Measurements from ENCODE around the gene GFER. TPM values are rescaled to one million over a fixed set of nuclear protein-coding genes. Genes with fewer than 3 reads are reported as not detected.

Gene GFER
- total and polyA plus RNA-seq, 7 experiments from 2014 or later, result 14.0 to 30.8 (median 19.6) TPM

DNA sequence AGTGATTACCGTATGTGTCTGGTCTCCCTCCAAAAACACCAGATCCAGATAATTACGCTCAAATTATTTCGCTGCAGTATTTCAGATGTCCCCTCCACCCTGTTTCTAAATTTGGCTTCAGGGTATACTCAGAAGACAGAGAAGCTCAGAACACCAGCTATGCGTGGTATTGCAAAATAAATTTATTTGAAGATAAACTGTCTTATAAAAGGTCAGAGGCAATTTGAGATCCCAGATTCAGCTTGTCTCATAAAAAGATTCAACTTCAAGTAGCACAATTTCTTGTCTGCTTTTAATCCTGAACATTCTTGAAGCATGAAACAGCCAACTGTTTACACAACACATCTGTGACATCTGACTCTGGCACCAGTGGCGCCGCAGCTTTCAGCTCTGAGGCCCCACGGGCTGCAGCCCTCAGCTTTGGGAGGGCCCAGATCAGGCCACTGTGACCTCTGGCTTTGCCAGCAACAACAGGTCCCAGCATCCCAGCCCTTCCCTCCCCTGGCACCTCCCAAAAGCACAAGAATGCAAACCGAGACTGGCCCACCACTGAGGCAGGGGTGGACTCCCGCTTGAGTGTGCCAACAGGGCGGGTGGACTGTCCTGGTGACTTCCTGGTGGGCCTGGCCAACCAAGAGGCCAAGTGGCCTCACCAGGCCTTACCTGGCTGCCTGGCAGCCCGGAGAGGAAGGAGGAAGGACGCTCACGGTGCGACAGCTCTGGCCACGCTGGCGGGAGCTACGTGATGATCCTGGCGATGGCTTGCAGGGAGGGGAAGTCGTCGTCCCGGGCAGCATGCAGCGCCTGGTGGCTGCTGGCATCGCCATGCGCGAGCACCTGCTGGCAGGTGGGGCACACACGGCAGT lies 13.7 kb downstream of the GFER start:
- H3K27ac ChIP-seq (ENCODE audit: low read depth, low read length), result no peak overlapping the region
- ChIA-PET POLR2A (interaction anchor here (1.0 kb wide), 1 partner anchor 33 kb away, joined by 3 read pairs; the partner anchor contains the start of gene RPS2), CTCF (interaction anchor here (0.6 kb wide), 1 partner anchor 9 kb away, joined by 3 read pairs; no protein-coding TSS in a partner anchor)
- DNase-seq (no peak), ATAC-seq (no peak)
- no peaks in the 10 kb centered on the region for H3K9me3 Mint-ChIP-seq
- H3K27me3 ChIP-seq (ENCODE audit: control insufficient read depth in 2 of 2, insufficient read depth in 2 of 2, low read length in 2 of 2), result no peaks in the 10 kb centered on the region
- H3K27ac Mint-ChIP-seq, result peak overlapping the region in 1 of 9 donors; percentile 14
- intact Hi-C loops (cut with micrococcal nuclease), result loop anchor here in 1 of 2 donors (10.0 kb wide), 1 partner anchor 227 kb away; the partner anchor contains the start of gene E4F1
- H3K4me1 Mint-ChIP-seq, result peaks cover 0 to 9% (median 5%) of the 10 kb centered on the region in 7 donors
- H3K4me3 Mint-ChIP-seq, result no peak overlapping the region
- H3K36me3 ChIP-seq (ENCODE audit: control insufficient read depth in 2 of 3, insufficient read depth in 3 of 3, low read length in 3 of 3), result peaks cover 0 to 60% (median 5%) of the 10 kb centered on the region in 3 experiments
- no peaks in the 10 kb centered on the region for H3K9me3 ChIP-seq (ENCODE audit: control insufficient read depth in 2 of 3, low read length in 3 of 3)
- H3K4me1 ChIP-seq (ENCODE audit: control insufficient read depth in 2 of 2, insufficient read depth in 2 of 2, low read length in 2 of 2), result no peaks in the 10 kb centered on the region
- peaks cover 0 to 10% (median 7%) of the 10 kb centered on the region in 5 donors for H3K36me3 Mint-ChIP-seq
- no peak overlapping the region for H3K4me3 ChIP-seq (ENCODE audit: low read length)
- H3K27me3 Mint-ChIP-seq, result no peaks in the 10 kb centered on the region

- no peak overlapping the region for H3K4me3 ChIP-seq (ENCODE audit: low read length)
- intact Hi-C loops (cut with micrococcal nuclease), result loop anchor here in 1 of 2 donors (10.0 kb wide), 1 partner anchor 226 kb away; the partner anchor contains the start of gene E4F1
- CTCF ChIA-PET, result interaction anchor here (0.6 kb wide), 1 partner anchor 10 kb away, joined by 3 read pairs; no protein-coding TSS in a partner anchor
Observed at GRCh38 chr16:1998360-1998835, 14.4 kb downstream of the GFER start.

GRCh38 chr16:1998852-1999801 lies 15.1 kb downstream of the GFER start:
- CTCF ChIA-PET, result no interaction called here
- DNase-seq (peak in 1 of 9 donors; percentile 5), ATAC-seq (no peak)
- Histone ChIP-seq H3K9me3 (ENCODE audit: control insufficient read depth in 2 of 3, low read length in 3 of 3) (no peaks in the 10 kb centered on the region), H3K27ac (ENCODE audit: low read depth, low read length) (no peak overlapping the region), H3K4me1 (ENCODE audit: control insufficient read depth in 2 of 2, insufficient read depth in 2 of 2, low read length in 2 of 2) (peaks cover 3 to 5% of the 10 kb centered on the region in 2 donors), H3K27me3 (ENCODE audit: control insufficient read depth in 2 of 2, insufficient read depth in 2 of 2, low read length in 2 of 2) (no peaks in the 10 kb centered on the region), H3K36me3 (ENCODE audit: control insufficient read depth in 2 of 3, insufficient read depth in 3 of 3, low read length in 3 of 3) (peaks cover 0 to 69% (median 5%) of the 10 kb centered on the region in 3 experiments), H3K4me3 (ENCODE audit: low read length) (no peak overlapping the region)
- Mint-ChIP-seq H3K9me3 (no peaks in the 10 kb centered on the region), H3K27me3 (no peaks in the 10 kb centered on the region), H3K4me1 (peaks cover 0 to 7% (median 0%) of the 10 kb centered on the region in 7 donors), H3K27ac (no peak overlapping the region), H3K4me3 (no peak overlapping the region), H3K36me3 (peaks cover 0 to 10% (median 7%) of the 10 kb centered on the region in 5 donors)
- intact Hi-C loops (cut with micrococcal nuclease), result loop anchor here in 1 of 2 donors (10.0 kb wide), 1 partner anchor 226 kb away; the partner anchor contains the start of gene E4F1
- POLR2A ChIA-PET, result interaction anchor here (1.0 to 1.1 kb wide), 3 partner anchors 34 to 156 kb away, joined by 3 to 5 read pairs (median 3); partner anchors contain the start of genes MSRB1, RPS2 and TRAF7

More at GRCh38 chr16:1998360-1998835, 14.4 kb downstream of the GFER start:
- no peak for DNase-seq
- Mint-ChIP-seq H3K27me3 (no peaks in the 10 kb centered on the region), H3K4me1 (peaks cover 0 to 7% (median 4%) of the 10 kb centered on the region in 7 donors), H3K27ac (peak overlapping the region in 1 of 9 donors; percentile 38), H3K4me3 (no peak overlapping the region), H3K9me3 (no peaks in the 10 kb centered on the region), H3K36me3 (peaks cover 0 to 10% (median 7%) of the 10 kb centered on the region in 5 donors)
- Histone ChIP-seq H3K9me3 (ENCODE audit: control insufficient read depth in 2 of 3, low read length in 3 of 3) (no peaks in the 10 kb centered on the region), H3K27me3 (ENCODE audit: control insufficient read depth in 2 of 2, insufficient read depth in 2 of 2, low read length in 2 of 2) (no peaks in the 10 kb centered on the region), H3K4me1 (ENCODE audit: control insufficient read depth in 2 of 2, insufficient read depth in 2 of 2, low read length in 2 of 2) (no peaks in the 10 kb centered on the region), H3K36me3 (ENCODE audit: control insufficient read depth in 2 of 3, insufficient read depth in 3 of 3, low read length in 3 of 3) (peaks cover 0 to 67% (median 5%) of the 10 kb centered on the region in 3 experiments), H3K27ac (ENCODE audit: low read depth, low read length) (no peak overlapping the region)
- ATAC-seq, result no peak
- POLR2A ChIA-PET, result interaction anchor here (1.0 kb wide), 2 partner anchors 34 to 157 kb away, joined by 3 to 5 read pairs; partner anchors contain the start of genes RPS2 and TRAF7

GRCh38 chr16:1999866-2000514 lies 16.0 kb downstream of the GFER start:
- peaks cover 0 to 10% (median 7%) of the 10 kb centered on the region in 5 donors for H3K36me3 Mint-ChIP-seq
- ChIA-PET POLR2A (interaction anchor here (1.1 to 1.2 kb wide), 3 partner anchors 9 to 57 kb away, joined by 3 to 8 read pairs (median 3); partner anchors contain the start of gene MSRB1), CTCF (no interaction called here)
- H3K9me3 Mint-ChIP-seq, result no peaks in the 10 kb centered on the region
- no peaks in the 10 kb centered on the region for H3K27me3 Mint-ChIP-seq
- Histone ChIP-seq H3K4me1 (ENCODE audit: control insufficient read depth in 2 of 2, insufficient read depth in 2 of 2, low read length in 2 of 2) (peaks cover 6 to 12% of the 10 kb centered on the region in 2 donors), H3K4me3 (ENCODE audit: low read length) (no peak overlapping the region), H3K9me3 (ENCODE audit: control insufficient read depth in 2 of 3, low read length in 3 of 3) (no peaks in the 10 kb centered on the region), H3K36me3 (ENCODE audit: control insufficient read depth in 2 of 3, insufficient read depth in 3 of 3, low read length in 3 of 3) (peaks cover 0 to 69% (median 5%) of the 10 kb centered on the region in 3 experiments), H3K27me3 (ENCODE audit: control insufficient read depth in 2 of 2, insufficient read depth in 2 of 2, low read length in 2 of 2) (no peaks in the 10 kb centered on the region), H3K27ac (ENCODE audit: low read depth, low read length) (no peak overlapping the region)
- DNase-seq (no peak), ATAC-seq (no peak)
- no peak overlapping the region for H3K4me3 Mint-ChIP-seq
- H3K27ac Mint-ChIP-seq, result no peak overlapping the region
- intact Hi-C loops (cut with micrococcal nuclease), result loop anchor here in 1 of 2 donors (10.0 kb wide), 1 partner anchor 225 kb away; the partner anchor contains the start of gene E4F1
- H3K4me1 Mint-ChIP-seq, result peaks cover 0 to 11% (median 0%) of the 10 kb centered on the region in 7 donors

- intact Hi-C loops (cut with micrococcal nuclease), result no loop called here
- no peak overlapping the region for H3K27ac ChIP-seq (ENCODE audit: low read depth, low read length)
- ChIA-PET CTCF (no interaction called here), POLR2A (interaction anchor here (1.2 kb wide), 3 partner anchors 10 to 36 kb away, joined by 3 to 8 read pairs (median 4); partner anchors contain the start of gene RPS2)
- H3K4me3 ChIP-seq (ENCODE audit: low read length), result no peak overlapping the region
- no peak for ATAC-seq
- no peaks in the 10 kb centered on the region for H3K9me3 ChIP-seq (ENCODE audit: control insufficient read depth in 2 of 3, low read length in 3 of 3)
- peaks cover 0 to 69% (median 5%) of the 10 kb centered on the region in 3 experiments for H3K36me3 ChIP-seq (ENCODE audit: control insufficient read depth in 2 of 3, insufficient read depth in 3 of 3, low read length in 3 of 3)
- DNase-seq, result no peak
- peaks cover 6 to 12% of the 10 kb centered on the region in 2 donors for H3K4me1 ChIP-seq (ENCODE audit: control insufficient read depth in 2 of 2, insufficient read depth in 2 of 2, low read length in 2 of 2)
- H3K27me3 Mint-ChIP-seq, result no peaks in the 10 kb centered on the region
- H3K36me3 Mint-ChIP-seq, result peaks cover 0 to 9% (median 6%) of the 10 kb centered on the region in 5 donors
- H3K4me1 Mint-ChIP-seq, result peaks cover 4 to 18% (median 6%) of the 10 kb centered on the region in 7 donors
- no peak overlapping the region for H3K27ac Mint-ChIP-seq
- H3K4me3 Mint-ChIP-seq, result no peak overlapping the region
- H3K9me3 Mint-ChIP-seq, result no peaks in the 10 kb centered on the region
- no peaks in the 10 kb centered on the region for H3K27me3 ChIP-seq (ENCODE audit: control insufficient read depth in 2 of 2, insufficient read depth in 2 of 2, low read length in 2 of 2)
Observed at GRCh38 chr16:2001035-2001434, 17.0 kb downstream of the GFER start.
